CD4-positive, alpha-beta T cell (primary cell): ENCODE results near the gene ENTPD2. TPM values are rescaled to one million over a fixed set of nuclear protein-coding genes. Genes with fewer than 3 reads are reported as not detected.

ENCODE experiments used
- ATAC-seq: fragments of 200-7000 bp; cut with Tn5 transposase; one replicate; pipeline ENCODE4 v1.10.0; 2022; ENCODE audit warnings: mild to moderate bottlenecking; ENCODE audit not compliant: poor library complexity
- CTCF ChIA-PET: fragments of 350-600 bp; sonication (Branson Sonifier 250); formaldehyde crosslinking; loops from one replicate; lab custom pipeline; 2021; ENCODE audit warnings: antibody characterized with exemption, inconsistent platforms; lab: Charles Lee
- POLR2A ChIA-PET: fragments of 350-600 bp; sonication (Branson Sonifier 250); formaldehyde crosslinking; loops from one replicate; lab custom pipeline; 2021; ENCODE audit warnings: antibody characterized with exemption, inconsistent platforms; lab: Charles Lee
- DNase-seq, 14 experiments: peaks; one replicate each; pipeline ENCODE4 v3.0.0-alpha.2; 2013 to 2020; ENCODE audit warnings: mixed read lengths in 2 of 14
- H3K27ac ChIP-seq, 2 donors: one replicate each; pipeline versions ENCODE4 v1.5.1 to v1.7.0; 2013; ENCODE audit warnings: low read length in 2 of 2, low read depth in 1 of 2, mild to moderate bottlenecking in 1 of 2
- H3K27me3 ChIP-seq, 2 experiments: 1 replicate in 1 of 2; 2 replicates in 1 of 2; pipeline versions ENCODE4 v1.6.1 to v1.7.0; 2013; ENCODE audit warnings: low read length in 2 of 2, control low read depth in 1 of 2, mild to moderate bottlenecking in 1 of 2, moderate library complexity in 1 of 2; ENCODE audit not compliant: insufficient read depth in 2 of 2, control insufficient read depth in 1 of 2
- H3K36me3 ChIP-seq: one replicate; pipeline ENCODE4 v1.6.1; 2013; ENCODE audit warnings: low read length, control low read depth; ENCODE audit not compliant: insufficient read depth
- H3K4me1 ChIP-seq: one replicate; pipeline ENCODE4 v1.6.1; 2013; ENCODE audit warnings: low read length, control low read depth; ENCODE audit not compliant: insufficient read depth
- H3K4me3 ChIP-seq: one replicate; pipeline ENCODE4 v1.5.1; 2013; ENCODE audit warnings: mild to moderate bottlenecking, low read length, moderate library complexity
- H3K9me3 ChIP-seq, 2 experiments: 1 replicate in 1 of 2; 2 replicates in 1 of 2; pipeline versions ENCODE4 v1.6.1 to v1.7.0; 2013; ENCODE audit warnings: low read length in 2 of 2, mild to moderate bottlenecking in 2 of 2, control low read depth in 1 of 2, moderate library complexity in 1 of 2; ENCODE audit not compliant: control insufficient read depth in 1 of 2, insufficient read depth in 1 of 2
- H3K27ac Mint-ChIP-seq: one replicate; pipeline ENCODE4 v1.8.0; 2020; ENCODE audit warnings: mixed read lengths
- H3K27me3 Mint-ChIP-seq: one replicate; pipeline ENCODE4 v1.8.0; 2021; ENCODE audit warnings: mixed read lengths
- H3K36me3 Mint-ChIP-seq: one replicate; pipeline ENCODE4 v1.8.0; 2021; ENCODE audit warnings: low read depth, mixed read lengths
- H3K4me1 Mint-ChIP-seq: one replicate; pipeline ENCODE4 v1.8.0; 2021; ENCODE audit warnings: low read depth, mixed read lengths
- H3K4me3 Mint-ChIP-seq: one replicate; pipeline ENCODE4 v1.8.0; 2020; ENCODE audit warnings: mild to moderate bottlenecking, mixed read lengths
- H3K9me3 Mint-ChIP-seq: one replicate; pipeline ENCODE4 v1.8.0; 2020; ENCODE audit warnings: mixed read lengths
- CTCF ChIP-seq: fragments of 200-600 bp; IDR thresholded peaks from one replicate; pipeline ENCODE4 v1.8.0; 2022; ENCODE audit warnings: antibody characterized with exemption, mild to moderate bottlenecking
- intact Hi-C, 2 experiments: fragments of 100-400 bp; cut with DNase I in 1 of 2; cut with micrococcal nuclease in 1 of 2; formaldehyde crosslinking; loops; one replicate each; pipeline versions ENCODE4 v1.15.1 to v1.9.0; 2023 to 2025; cut with DNase I, micrococcal nuclease
- total RNA-seq, 174 experiments: library from RNA in 2 of 174; stranded (reverse) in 2 of 174; gene quantifications; one replicate each; pipeline ENCODE4 v1.2.3 and lab custom pipeline; 2021 to 2026

The ENTPD2 gene
- total RNA-seq, 2 experiments from 2014 or later: not detected

GRCh38 chr9:137014166-137014565, 39.7 kb downstream of the ENTPD2 start:
- TF ChIP-seq CTCF: no peak
- Histone ChIP-seq H3K9me3 (no peaks in the 10 kb centered on the region), H3K27ac (no peak overlapping the region), H3K4me3 (no peak overlapping the region), H3K36me3 (peaks cover 57% of the 10 kb centered on the region), H3K27me3 (no peaks in the 10 kb centered on the region), H3K4me1 (no peaks in the 10 kb centered on the region)
- no peaks in the 10 kb centered on the region for H3K4me1 Mint-ChIP-seq
- H3K36me3 Mint-ChIP-seq: peaks cover 11% of the 10 kb centered on the region
- DNase-seq (no peak), ATAC-seq (no peak)
- no peaks in the 10 kb centered on the region for H3K9me3 Mint-ChIP-seq
- no peak overlapping the region for H3K27ac Mint-ChIP-seq
- no peaks in the 10 kb centered on the region for H3K27me3 Mint-ChIP-seq
- intact Hi-C loops: no loop called here
- ChIA-PET CTCF (no interaction called here), POLR2A (no interaction called here)
- no peak overlapping the region for H3K4me3 Mint-ChIP-seq

- H3K27me3 ChIP-seq: no peaks in the 10 kb centered on the region
- H3K36me3 ChIP-seq: peaks cover 56% of the 10 kb centered on the region
- intact Hi-C loops: no loop called here
- Mint-ChIP-seq H3K27ac (no peak overlapping the region), H3K4me1 (no peaks in the 10 kb centered on the region), H3K36me3 (peaks cover 11% of the 10 kb centered on the region), H3K9me3 (no peaks in the 10 kb centered on the region), H3K27me3 (no peaks in the 10 kb centered on the region), H3K4me3 (no peak overlapping the region)
- no peak for TF ChIP-seq CTCF
- H3K4me3 ChIP-seq: no peak overlapping the region
- H3K27ac ChIP-seq: no peak overlapping the region
- H3K9me3 ChIP-seq: no peaks in the 10 kb centered on the region
- CTCF ChIA-PET: no interaction called here
- POLR2A ChIA-PET: no interaction called here
- H3K4me1 ChIP-seq: no peaks in the 10 kb centered on the region
- DNase-seq (no peak), ATAC-seq (no peak)
Observed at GRCh38 chr9:137013571-137013940, 40.3 kb downstream of the ENTPD2 start.

GRCh38 chr9:137012694-137013570, 40.9 kb downstream of the ENTPD2 start:
- no peaks in the 10 kb centered on the region for H3K27me3 ChIP-seq
- peaks cover 58% of the 10 kb centered on the region for H3K36me3 ChIP-seq

More at GRCh38 chr9:137012694-137013570, 40.9 kb downstream of the ENTPD2 start:
- peaks cover 11% of the 10 kb centered on the region for H3K36me3 Mint-ChIP-seq
- DNase-seq (no peak), ATAC-seq (no peak)
- Histone ChIP-seq H3K27ac (no peak overlapping the region), H3K4me3 (no peak overlapping the region), H3K4me1 (no peaks in the 10 kb centered on the region), H3K9me3 (no peaks in the 10 kb centered on the region)
- TF ChIP-seq CTCF: no peak
- no peaks in the 10 kb centered on the region for H3K27me3 Mint-ChIP-seq
- intact Hi-C loops: no loop called here
- no peak overlapping the region for H3K4me3 Mint-ChIP-seq
- ChIA-PET CTCF (no interaction called here), POLR2A (no interaction called here)
- no peaks in the 10 kb centered on the region for H3K9me3 Mint-ChIP-seq
- no peaks in the 10 kb centered on the region for H3K4me1 Mint-ChIP-seq
- no peak overlapping the region for H3K27ac Mint-ChIP-seq
